ENCODE data around the gene RITA1.
"Not testable (repeated sequence)": the region's sequence is repeated elsewhere in the genome, so short reads cannot be mapped to it uniquely, and the experiment has no call there.

RITA1 gene

GRCh38 chr12:113202300-113203075, 17.0 kb downstream of the RITA1 start:
- no peak for DNase-seq
- no peaks in the 10 kb centered on the region for H3K9me3 ChIP-seq
- no peak overlapping the region for H3K4me3 ChIP-seq (ENCODE audit: low read depth, low read length)
- no peaks in the 10 kb centered on the region for H3K36me3 ChIP-seq
- H3K4me1 ChIP-seq: no peaks in the 10 kb centered on the region
- no peaks in the 10 kb centered on the region for H3K27me3 ChIP-seq
- TF ChIP-seq CTCF (IDR thresholded peaks at IDR 0.05; ENCODE audit: low read depth, low read length): no peak

GRCh38 chr12:113203852-113204760, 18.6 kb downstream of the RITA1 start:
- H3K4me1 ChIP-seq: no peaks in the 10 kb centered on the region
- no peaks in the 10 kb centered on the region; the same call in 1 of the 2 replicates for H3K36me3 ChIP-seq
- no peak for TF ChIP-seq CTCF (IDR thresholded peaks at IDR 0.05; ENCODE audit: low read depth, low read length)
- DNase-seq: no peak
- H3K27me3 ChIP-seq: no peaks in the 10 kb centered on the region
- no peaks in the 10 kb centered on the region for H3K9me3 ChIP-seq
- H3K4me3 ChIP-seq (ENCODE audit: low read depth, low read length): no peak overlapping the region

GRCh38 chr12:113204804-113205203, 19.3 kb downstream of the RITA1 start:
- no peaks in the 10 kb centered on the region; the same call in 1 of the 2 replicates for H3K36me3 ChIP-seq
- H3K9me3 ChIP-seq: no peaks in the 10 kb centered on the region
- H3K4me3 ChIP-seq (ENCODE audit: low read depth, low read length): no peak overlapping the region
- no peaks in the 10 kb centered on the region for H3K4me1 ChIP-seq
- no peak for DNase-seq
- no peak for TF ChIP-seq CTCF (IDR thresholded peaks at IDR 0.05; ENCODE audit: low read depth, low read length)
- no peaks in the 10 kb centered on the region for H3K27me3 ChIP-seq

GRCh38 chr12:113206802-113207201, 21.3 kb downstream of the RITA1 start:
- not testable (repeated sequence) for H3K27me3 ChIP-seq; H3K4me3 ChIP-seq (ENCODE audit: low read depth, low read length); H3K36me3 ChIP-seq; DNase-seq; H3K4me1 ChIP-seq; H3K9me3 ChIP-seq

- no peak for TF ChIP-seq CTCF (IDR thresholded peaks at IDR 0.05; ENCODE audit: low read depth, low read length)
- Histone ChIP-seq H3K4me3 (ENCODE audit: low read depth, low read length) (no peak overlapping the region), H3K36me3 (no peaks in the 10 kb centered on the region; the same call in 1 of the 2 replicates), H3K9me3 (no peaks in the 10 kb centered on the region), H3K27me3 (no peaks in the 10 kb centered on the region), H3K4me1 (no peaks in the 10 kb centered on the region)
- DNase-seq: no peak
These were observed 22.1 kb downstream of the RITA1 start for GRCh38 chr12:113207613-113208040.

- no peak overlapping the region for H3K4me3 ChIP-seq (ENCODE audit: low read depth, low read length)
- no peaks in the 10 kb centered on the region for H3K27me3 ChIP-seq
- no peaks in the 10 kb centered on the region; the same call in 1 of the 2 replicates for H3K36me3 ChIP-seq
- no peak for TF ChIP-seq CTCF (IDR thresholded peaks at IDR 0.05; ENCODE audit: low read depth, low read length)
- no peaks in the 10 kb centered on the region for H3K9me3 ChIP-seq
- H3K4me1 ChIP-seq: no peaks in the 10 kb centered on the region
- DNase-seq: no peak
These were observed 22.8 kb downstream of the RITA1 start for GRCh38 chr12:113208041-113208934.
